ENCODE results near the gene BPIFB3.
"Not testable (repeated sequence)": the region's sequence is repeated elsewhere in the genome, so short reads cannot be mapped to it uniquely, and the experiment has no call there.

The BPIFB3 gene

DNA sequence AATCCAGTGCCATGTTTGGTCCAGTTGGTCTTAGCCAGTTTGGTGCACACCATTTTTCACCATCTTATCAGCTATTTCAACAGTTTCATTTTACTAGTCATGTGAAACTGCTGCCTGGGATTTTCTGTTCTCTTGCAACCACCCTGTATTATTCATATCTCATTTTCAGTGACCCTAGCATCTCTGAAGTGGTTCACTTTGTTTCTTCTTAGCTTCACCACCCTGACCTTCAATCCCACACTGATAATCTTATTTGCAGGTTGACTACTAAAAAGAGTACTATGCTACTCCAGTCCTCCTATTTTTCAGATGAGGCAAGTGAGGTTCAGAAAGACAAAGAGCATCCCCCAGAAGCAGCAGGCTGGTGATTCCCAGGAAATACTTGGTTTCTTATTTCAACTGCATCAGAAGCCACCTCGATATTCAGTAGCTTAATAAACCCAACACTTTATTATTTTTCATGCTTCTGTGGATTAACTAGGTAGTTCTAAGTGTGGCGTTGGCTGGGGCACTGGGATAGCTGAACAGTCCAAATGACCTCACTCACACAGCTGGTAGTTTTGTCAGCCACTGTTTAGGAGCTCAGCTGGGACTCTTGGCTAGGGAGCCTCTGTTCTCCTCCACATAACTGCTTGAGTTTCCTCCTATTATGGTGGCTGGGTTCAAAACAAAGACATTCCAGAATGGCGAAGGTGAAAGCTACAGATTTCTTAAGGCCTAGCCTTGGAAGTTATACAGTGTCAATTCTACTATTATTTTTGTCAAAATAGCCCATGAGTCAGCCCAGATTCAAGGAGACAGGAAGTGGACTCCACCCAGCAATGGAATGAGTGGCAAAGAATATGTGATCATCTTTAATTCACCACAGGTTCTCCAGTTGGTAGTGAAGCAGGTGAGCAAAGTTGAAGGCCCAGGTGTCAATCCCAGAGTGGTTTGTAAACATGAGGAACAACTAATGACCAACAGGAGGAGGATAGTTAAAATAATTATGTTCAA lies 66.3 kb downstream of the BPIFB3 start:
- DNase-seq (ENCODE audit: low read depth in 2 of 2) = no peak

DNA sequence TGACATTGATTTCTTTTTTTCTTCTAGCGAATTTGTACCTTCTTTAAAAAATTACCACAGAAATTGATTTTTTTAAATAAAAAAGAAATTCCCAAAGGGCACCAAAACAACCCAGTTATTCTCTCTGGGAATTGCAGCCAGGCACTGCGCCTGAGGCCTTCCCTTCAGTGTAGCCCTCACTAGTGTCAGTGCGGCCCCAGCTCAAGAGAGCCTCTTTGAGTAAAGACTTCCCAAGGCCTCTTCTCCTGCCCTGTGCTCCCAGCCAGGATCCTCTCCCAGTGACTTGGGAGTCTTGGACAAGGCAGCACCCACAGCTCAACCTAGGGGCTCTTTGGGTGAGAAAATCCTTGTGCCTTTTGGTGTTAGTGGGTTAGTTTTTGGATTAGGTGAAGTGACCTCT lies 67.2 kb downstream of the BPIFB3 start:
- DNase-seq (ENCODE audit: low read depth in 2 of 2) = no peak

DNA sequence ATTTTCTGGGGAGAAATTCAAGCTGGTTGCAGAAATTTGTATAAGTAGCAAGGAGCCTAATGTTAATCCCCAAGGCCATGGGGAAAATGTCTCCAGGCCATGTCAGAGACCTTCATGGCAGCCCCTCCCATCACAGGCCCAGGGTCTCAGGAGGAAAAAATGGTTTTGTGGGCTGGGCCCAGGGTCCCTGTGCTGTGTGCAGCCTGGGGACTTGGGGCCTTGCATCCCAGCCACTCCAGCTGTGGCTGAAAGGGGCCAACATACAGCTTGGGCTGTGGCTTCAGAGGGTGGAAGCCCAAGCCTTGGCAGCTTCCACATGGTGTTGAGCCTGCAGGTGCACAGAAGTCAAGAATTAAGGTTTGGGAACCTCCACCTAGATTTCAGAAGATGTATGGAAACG lies 68.6 kb downstream of the BPIFB3 start:
- not testable (repeated sequence) for DNase-seq (ENCODE audit: low read depth in 2 of 2)
